DMS79 (cell line): ENCODE results near the gene NSL1.
"Not testable (repeated sequence)": the region's sequence is repeated elsewhere in the genome, so short reads cannot be mapped to it uniquely, and the experiment has no call there.

Experiments
- DNase-seq: peaks from one replicate; lab custom pipeline; 2025; lab: John Stamatoyannopoulos, UW

The NSL1 gene

DNA sequence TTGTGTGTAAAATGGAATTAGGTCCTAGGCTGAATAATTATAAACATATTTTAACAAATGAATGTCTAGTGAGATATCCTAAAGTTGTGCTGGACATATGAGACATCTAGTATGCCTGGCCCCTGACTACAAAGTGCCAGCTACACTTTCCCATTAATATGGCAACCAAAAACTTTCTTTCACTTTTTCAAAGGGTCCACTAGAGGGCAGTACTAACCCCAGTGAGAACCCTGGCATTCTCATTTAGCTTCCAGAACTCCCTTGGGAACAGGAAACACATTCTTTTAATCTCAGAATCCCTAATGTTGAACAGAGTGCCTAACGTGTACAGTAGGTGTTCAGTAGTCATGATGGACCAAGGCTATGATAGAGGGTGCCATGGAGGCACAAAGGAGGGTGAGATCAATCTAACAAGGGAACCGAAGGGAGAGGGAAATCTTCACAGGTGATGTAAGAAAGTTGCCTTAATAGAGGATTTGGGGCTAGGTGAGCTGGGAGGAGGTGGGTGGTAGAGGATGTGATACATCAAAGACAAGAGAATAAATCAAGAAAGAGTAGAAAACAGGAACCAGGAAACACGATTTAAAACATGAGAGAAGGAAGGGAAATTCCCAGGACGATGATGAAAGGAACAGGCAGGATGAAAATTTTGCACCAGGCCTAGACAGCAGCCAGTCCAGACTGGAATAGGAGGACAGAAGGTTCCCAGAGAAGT, 41.6 kb downstream of the NSL1 start:
- no peak for DNase-seq

DNA sequence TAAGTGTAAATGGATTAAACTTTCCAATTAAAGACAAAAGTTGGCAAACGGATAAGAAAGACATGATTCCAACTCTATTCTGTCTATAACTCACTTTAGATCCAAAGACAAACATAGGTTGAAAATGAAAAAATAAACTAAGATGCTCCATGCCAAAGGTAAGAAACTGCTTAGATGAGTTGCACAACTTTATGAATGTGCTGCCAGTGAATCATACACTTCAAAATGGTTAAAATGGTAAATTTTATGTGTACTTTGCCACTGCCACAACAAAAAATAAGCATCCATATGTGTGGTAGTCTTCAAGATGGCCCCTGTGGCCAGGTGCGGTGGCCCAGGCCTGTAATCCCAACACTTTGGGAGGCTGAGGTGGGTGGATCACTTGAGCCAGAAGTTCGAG, 45.0 kb downstream of the NSL1 start:
- DNase-seq = no peak

DNA sequence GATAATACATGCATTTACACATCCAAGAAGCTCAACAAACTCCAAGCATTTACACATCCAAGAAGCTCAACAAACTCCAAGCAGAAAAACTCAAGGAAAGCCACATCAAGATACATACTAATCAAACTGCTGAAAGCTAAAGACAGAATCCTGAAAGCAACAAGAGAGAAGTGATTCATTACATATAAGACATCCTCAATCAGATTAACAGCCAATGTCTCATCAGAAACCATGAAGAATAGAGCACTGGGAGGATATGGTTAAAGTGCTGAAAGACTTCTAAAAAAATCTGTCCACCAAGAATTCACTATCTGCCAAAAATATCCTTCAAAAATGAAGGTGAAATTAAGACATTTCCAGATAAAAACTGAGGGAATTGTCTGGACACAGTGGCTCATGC, 46.3 kb downstream of the NSL1 start:
- no peak for DNase-seq

DNA sequence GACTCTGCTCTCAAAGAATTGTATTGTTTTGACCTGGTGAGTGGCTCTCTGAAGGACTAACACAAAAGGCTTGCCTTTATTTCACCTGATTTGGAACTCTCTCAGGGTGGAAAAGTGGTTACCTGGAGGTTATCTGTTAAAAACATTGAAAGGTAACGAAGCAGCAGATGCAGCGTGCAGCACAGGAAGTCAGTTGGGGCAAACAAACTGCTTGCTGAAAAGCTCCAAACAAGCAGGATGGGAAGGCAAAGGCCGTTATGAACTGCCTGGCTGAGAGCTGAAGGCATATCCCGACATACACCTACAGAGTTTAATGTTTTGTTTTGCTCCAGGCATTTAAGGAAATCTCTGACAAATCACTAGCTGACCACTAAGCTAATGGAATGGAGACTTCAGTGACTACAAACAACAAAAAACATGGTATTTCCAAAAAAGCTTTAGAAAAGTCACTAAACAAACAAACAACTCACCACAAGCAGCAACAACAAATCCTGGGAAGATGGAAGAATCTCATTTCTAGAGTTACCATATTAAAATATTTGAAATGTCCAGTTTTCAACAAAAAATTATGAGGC, 47.6 kb downstream of the NSL1 start:
- no peak for DNase-seq

DNA sequence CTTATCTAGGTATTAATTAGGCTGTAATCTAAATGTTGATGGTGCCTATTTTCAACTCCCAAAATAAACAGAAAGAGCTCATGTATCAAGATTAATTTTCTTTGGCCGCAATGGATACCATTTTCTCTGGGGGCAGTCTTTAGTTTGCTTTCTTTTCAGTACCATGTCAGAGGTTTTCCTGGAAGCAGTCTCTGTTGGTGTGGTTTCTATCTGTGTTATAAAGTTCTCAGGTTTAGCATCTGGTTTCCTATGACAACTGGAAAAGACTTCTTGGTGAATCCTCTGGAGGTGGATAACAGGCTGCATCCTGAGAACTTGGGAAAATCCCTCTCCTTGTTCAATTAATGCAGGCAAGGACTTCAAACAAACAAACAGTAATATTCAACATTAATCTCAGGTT, 53.2 kb downstream of the NSL1 start:
- DNase-seq = no peak

DNA sequence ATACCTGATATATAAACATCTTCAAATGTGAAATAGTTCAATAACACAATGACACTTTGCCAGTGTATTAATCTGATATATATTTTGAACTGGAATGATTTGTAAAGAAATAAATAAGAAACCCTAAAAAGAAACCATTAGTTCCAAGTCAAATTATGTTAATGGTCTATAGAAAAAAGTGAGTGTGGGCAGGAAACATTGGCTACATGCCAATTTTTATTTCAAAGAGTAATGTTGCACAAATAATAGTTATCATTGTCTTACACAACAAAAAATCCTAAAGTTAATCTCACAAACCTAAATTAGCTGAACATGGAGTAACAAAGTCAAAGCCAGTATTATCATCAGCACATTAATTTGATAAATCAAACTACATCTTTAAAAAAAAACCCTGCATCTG, 54.0 kb downstream of the NSL1 start:
- no peak for DNase-seq

DNA sequence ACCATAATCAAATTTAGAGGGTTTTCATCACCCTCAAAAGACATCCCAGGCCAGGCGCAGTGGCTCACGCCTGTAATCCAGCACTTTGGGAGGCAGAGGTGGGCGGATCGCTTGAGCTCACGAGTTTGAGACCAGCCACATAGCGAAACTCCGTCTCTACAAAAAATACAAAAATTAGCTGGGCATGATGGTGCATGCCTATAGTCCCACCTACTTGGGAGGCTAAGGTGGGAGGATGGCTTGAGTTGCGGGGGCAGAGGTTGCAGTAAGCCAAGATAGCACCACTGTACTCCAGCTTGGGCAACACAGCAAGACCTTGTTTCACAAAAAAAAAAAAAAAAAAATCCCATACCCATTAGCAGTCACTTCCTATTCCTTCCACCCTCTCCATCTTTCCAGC, 58.5 kb downstream of the NSL1 start:
- no peak for DNase-seq

DNA sequence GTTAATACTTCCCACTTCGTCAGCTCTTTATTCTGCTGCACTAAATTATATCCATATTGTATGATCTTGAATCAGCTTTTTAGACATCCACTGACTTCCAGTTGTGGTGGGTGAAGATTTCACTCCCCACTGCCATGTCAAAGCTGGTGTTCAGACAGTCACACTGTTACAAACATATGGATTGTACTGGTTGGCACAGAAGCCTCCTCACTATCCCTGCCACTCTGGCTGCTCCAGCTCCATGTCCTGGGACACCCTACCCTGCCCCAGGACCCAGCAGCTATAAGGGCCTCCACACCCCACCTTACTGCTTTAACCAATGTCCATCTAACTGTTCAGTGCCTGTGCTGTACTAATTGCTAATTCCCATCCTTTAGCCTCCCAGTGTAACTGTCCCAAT, 59.9 kb downstream of the NSL1 start:
- no peak for DNase-seq

DNA sequence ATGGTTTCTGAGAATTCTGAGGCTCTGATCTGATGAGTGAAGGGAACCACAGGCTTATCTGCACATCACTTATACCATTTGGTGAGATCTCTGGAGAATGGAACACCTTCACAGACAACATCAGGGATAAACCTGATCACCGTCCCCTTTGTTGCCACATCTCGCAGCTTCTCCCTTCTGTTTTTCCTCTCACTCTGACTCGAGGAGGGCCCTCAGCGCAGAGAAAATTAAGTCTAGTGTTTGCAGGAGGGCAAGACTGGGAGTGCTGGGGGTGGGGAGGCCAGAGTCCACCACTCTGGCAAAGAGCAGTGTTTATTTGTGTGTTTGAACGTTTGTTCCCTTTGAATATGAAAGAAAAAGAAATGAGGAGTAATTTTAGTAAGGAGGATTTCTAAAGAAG, 63.0 kb downstream of the NSL1 start:
- no peak for DNase-seq

DNA sequence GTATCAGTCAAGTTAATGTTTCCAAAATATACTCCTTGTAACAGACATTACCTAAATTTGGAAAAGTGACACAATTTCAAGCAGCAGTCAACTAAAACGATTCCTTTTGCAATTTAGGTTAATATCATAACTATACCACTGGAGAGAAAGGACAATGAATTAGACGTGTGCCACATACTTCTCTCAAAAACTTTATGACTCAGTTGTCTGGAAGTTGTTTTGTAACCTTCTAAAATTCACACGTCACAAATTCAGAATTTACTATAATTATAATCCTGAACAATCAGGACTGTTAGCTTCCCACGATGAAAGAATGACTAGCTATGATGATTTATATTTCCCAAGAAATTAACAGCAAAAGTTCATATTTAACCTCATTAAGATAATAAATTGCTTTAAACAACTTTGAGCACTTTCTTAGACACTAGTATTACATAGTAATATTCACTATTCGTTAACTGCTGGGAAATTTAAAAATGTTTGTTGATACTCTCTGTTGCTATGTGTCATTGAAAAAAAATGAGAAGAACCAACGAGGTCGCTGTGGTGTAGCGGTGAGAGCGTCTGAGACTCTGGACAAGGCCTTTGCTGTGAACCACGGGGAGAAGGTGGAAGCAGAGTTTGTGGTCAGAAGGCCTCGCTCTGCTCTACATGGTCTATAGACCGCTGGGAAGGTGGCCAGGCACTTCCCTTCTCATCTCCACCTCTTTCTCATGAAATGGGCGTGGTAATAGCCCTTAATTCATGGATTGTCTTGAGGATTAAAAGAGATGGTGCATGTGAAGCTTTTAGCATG, 64.0 kb downstream of the NSL1 start:
- no peak for DNase-seq

DNA sequence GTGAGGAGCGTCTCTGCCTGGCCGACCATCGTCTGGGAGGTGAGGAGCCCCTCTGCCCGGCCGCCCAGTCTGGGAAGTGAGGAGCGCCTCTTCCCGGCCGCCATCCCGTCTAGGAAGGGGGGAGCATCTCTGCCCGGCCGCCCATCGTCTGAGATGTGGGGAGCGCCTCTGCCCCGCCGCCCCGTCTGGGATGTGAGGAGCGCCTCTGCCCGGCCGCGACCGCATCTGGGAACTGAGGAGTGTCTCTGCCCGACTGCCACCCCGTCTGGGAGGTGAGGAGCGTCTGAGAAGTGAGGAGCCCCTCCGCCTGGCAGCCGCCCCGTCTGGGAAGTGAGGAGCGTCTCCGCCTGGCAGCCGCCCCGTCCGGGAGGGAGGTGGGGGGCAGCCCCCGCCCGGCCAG, 66.9 kb downstream of the NSL1 start:
- not testable (repeated sequence) for DNase-seq

DNA sequence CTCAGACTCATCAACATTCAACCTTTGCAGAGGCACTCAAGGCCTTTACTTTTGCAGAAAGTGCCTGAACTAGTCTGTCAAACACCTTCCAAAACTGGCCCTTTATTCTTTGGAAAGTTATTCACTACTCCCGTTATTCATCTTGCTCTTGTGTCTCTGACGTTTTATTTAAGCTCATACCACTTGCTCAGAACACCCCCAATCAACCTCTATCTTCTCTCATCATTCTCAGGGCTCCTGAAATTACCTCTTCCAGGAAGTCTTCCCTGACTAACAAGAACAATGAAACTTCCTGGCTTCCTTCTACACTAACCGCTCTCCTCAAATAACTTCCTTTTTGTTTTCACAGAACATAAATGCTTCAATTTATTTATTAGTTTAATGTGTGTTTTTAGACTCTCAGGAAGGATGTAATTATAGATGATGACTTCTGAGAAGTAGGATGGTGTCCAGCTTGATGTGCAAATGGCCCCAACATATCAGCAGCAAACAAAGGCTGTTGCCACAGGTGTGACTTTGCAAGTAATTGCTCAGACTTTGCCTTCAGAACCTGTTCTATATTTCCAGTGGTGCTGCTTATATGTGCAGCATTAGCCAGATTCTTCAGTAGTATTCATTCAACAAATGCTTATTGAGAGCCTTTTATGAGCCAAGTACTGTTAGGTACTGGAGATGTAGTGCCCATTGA, 69.2 kb downstream of the NSL1 start:
- no peak for DNase-seq

DNA sequence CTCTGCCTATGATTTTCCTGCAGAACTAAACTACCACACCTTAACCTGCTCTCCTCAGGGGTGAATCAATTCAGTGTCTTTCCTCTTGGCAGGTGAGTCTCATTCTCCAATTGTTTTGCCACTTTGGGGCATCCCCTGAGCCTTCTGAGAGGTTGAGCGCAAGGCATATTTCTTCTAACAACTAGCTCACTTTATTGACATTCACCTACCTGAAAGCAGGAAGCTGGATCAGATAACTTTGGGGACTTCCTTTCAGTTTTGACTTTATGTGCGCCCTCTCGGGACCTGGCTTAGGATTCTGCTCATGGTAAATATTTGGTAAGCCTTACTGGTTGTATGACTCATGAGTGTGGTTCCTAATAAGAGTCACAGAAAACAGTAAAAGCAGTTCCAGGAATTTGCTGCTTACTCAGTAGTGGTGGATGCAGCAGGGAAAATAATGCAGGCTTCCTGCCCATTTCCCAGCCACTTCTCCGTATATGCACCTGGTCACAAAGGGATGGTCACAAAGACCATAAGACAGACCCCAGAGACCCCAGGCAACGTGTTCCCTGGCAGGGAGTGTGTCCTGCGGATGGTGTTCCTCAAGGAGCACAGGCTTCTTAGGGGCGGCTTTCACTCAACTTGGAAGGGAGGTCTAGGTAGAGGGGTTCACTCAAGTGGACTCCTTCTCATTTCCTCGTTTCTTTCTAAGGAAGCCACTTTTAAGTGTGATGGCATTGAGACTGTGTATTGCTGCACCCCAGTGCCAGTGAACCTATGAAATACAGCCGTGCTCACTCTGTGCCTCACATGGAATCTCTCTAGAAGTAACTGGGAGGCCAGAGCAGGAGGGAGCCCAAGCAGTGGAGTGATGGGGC, 70.0 kb downstream of the NSL1 start:
- DNase-seq = no peak

DNA sequence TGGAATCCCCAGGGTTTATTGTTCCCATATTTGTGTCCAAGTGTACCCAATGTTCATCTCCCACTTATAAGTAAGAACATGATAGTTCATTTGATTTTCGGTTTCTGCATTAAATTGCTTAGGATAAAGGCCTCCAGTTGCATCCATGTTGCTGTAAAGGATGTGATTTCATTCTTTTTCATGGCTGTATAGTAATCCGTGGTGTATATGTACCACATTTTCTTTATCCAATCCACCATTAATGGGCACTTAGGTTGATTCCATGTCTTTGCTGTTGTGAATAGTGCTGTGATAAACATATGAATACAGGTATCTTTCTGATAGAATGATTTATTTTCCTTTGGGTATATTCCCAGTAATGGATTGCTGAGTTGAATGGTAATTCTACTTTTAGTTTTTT, 71.9 kb downstream of the NSL1 start:
- DNase-seq = no peak

DNA sequence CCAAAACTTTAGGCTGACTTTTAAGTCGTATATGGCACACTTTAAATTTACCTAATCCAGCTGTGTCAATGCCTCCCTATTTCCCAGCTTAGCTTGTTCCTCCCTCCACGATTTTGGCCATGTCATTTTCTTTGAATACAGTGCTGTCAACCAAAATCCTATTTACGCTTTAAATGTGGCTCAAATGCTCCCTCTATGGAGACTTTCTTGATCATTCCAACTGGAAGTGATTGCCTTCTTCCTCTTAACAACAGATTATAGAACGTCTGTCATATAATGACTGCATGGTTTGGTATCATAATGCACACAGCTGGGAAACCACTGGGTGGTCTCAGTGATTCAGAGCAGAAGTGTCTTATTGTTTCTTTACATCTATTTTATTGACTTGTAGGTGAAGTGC, 73.1 kb downstream of the NSL1 start:
- DNase-seq = no peak

DNA sequence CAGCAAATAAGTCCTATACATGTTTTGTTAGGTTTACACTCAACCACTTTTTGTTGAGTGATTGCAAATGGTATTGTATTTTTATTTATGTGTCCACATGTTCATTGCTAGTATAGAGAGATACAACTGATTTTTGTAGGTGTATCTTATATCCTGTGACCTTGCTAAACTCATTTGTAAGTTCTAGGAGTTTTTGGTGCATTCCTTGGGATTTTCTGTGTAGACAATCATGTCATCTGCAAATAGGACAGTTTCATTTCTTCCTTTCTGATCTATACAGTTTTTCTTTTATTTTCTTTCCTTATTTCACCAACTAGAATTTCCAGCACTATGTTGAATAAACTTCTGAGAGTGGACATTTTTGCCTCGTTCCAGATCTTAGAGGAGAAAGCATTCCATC, 75.4 kb downstream of the NSL1 start:
- no peak for DNase-seq

DNA sequence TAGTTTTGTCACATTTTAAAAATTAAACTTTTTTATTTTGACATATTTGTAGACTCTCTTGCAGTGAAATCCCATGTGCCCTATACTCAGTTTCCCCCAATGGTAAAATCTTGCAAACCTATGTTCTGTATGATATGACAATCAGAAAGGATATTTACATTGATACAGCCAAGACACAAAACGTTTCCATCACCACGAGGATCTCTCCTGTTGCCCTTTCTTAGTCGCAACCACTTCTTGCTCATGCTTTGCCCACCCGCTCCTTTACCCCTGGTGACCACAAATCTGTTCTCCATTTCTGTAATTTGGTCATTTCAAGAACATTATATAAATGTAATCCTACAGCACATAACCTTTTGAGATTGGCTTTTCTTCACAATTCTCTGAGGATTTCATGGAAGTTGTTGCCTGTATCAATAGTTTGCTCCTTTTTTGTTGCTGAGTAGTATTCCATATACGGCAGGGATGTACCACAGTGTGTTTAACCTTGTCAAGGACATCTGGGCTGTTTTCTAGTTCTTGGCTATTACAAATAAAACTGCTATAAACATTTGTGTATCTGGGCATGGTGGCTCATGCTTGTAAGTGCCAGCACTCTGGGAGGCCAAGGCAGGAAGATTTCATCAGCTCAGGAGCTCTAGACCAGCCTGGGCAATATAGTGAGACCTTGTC, 78.0 kb downstream of the NSL1 start:
- no peak for DNase-seq

DNA sequence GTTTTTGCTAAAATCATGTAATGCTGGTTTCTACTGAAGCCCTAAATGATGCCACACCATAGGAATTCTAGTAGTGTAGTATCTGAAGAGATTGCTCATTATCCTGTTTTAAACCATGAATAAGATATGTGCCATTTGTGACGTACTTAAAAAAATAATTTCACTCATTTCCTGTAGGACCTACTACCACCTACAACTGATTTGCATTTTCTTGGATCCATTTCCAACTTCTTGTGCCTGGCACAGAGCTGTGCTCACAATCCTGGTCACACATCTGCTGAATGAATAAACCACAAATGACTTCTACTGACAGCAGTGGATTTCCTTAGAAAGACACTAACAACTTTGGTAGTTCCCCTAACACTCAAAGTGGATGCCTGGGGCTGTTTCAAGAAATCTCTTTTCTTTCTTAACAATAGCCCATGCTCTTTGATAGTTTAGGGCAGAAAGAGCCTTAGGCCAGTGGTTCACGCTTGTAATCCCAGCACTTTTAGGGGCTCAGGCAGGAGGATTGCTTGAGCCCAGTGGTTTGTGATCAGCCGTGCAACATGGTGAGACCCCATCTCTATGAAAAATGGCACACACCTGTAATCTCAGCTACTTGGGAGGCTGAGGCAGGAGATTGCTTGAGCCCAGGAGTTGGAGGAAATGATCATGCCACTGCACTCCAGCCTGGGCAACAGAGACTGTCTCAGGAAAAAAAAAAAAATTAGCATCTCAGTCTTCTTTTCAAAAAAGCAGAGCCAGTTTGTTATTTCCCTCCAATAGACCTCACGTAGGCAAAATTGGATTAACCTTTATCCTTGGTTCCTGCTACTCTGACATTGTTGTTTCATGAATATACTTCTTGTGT, 78.9 kb downstream of the NSL1 start:
- DNase-seq = no peak

DNA sequence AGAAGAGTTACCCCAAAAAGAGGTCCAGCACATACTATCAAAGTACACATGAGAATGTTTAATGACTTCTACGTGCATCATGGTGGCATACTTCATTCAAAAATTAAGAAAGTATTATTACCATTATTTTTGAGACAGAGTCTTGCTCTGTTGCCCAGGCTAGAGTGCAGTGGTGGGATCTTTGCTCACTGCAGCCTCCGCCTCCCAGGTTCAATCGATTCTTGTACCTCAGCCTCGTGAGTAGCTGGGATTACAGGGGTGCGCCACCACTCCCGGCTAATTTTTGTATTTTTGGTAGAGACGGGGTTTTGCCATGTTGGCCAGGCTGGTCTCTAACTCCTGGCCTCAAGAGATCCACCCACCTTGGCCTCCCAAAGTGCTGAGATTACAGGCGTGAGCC, 79.6 kb downstream of the NSL1 start:
- not testable (repeated sequence) for DNase-seq

DNA sequence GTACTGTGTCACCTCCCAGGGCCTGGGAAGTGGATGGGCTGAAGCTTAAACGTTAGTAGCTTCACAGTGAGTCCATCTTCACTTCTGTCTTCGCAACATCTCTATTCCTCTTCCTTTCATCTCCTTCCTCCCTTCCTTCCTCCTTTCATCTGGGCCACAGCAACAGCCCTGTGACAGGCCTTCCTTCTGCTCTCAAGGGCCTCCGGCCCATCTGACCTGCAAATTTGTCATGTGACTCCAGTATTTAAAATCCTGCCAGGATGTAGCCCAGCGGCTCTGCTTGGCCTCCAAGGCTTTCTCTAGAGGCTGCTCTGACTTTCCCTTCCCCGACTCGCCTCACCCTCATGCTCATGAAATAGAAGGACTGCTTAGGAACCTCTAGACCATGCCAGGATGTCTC, 81.0 kb downstream of the NSL1 start:
- DNase-seq = no peak
